ENCODE results near the gene CDK5R1.

- TF ChIP-seq EZH2 (IDR thresholded peaks at IDR 0.05; ENCODE audit: borderline replicate concordance, low read depth, low read length, poor library complexity, severe bottlenecking) (no peak), CTCF (conservative IDR thresholded peaks at IDR 0.05; ENCODE audit: low read depth, low read length) (no peak)
These were observed 34.9 kb upstream of the CDK5R1 start for GRCh38 chr17:32451879-32452278.

All from A673 (cell line).